HG03565 (cell line): ENCODE data around the gene DIRAS1.

ENCODE experiments used
- ATAC-seq: cut with Tn5 transposase; IDR thresholded peaks from one replicate; pipeline ENCODE4 v1.9.1; 2021; ENCODE audit warnings: mild to moderate bottlenecking, moderate library complexity; ENCODE audit not compliant: unreplicated experiment

DIRAS1 gene

GRCh38 chr19:2728783-2729387, 7.7 kb upstream of the DIRAS1 start:
- ATAC-seq, result no peak

GRCh38 chr19:2727640-2727944, 6.4 kb upstream of the DIRAS1 start:
- ATAC-seq, result no peak

GRCh38 chr19:2726904-2727639, 5.9 kb upstream of the DIRAS1 start:
- no peak for ATAC-seq

- ATAC-seq, result no peak
Measured at GRCh38 chr19:2726160-2726855, 5.1 kb upstream of the DIRAS1 start.

GRCh38 chr19:2724148-2724557, 3.0 kb upstream of the DIRAS1 start:
- ATAC-seq, result no peak

GRCh38 chr19:2723747-2724146, 2.6 kb upstream of the DIRAS1 start:
- no peak for ATAC-seq

GRCh38 chr19:2723345-2723715, 2.2 kb upstream of the DIRAS1 start:
- no peak for ATAC-seq

GRCh38 chr19:2722541-2723344, 1.6 kb upstream of the DIRAS1 start:
- no peak for ATAC-seq

GRCh38 chr19:2721570-2722540, 683 bp upstream of the DIRAS1 start:
- no peak for ATAC-seq

- no peak for ATAC-seq
Measured at GRCh38 chr19:2719920-2720776, 1.0 kb downstream of the DIRAS1 start.

GRCh38 chr19:2719232-2719735, 1.9 kb downstream of the DIRAS1 start:
- ATAC-seq, result no peak

GRCh38 chr19:2717638-2718541, 3.3 kb downstream of the DIRAS1 start:
- ATAC-seq, result no peak

GRCh38 chr19:2716722-2717637, 4.2 kb downstream of the DIRAS1 start:
- ATAC-seq, result no peak

- no peak for ATAC-seq
Measured at GRCh38 chr19:2716275-2716650, 4.9 kb downstream of the DIRAS1 start.

- no peak for ATAC-seq
Measured at GRCh38 chr19:2715470-2716274, 5.5 kb downstream of the DIRAS1 start.

- no peak for ATAC-seq
Measured at GRCh38 chr19:2714531-2715269, 6.5 kb downstream of the DIRAS1 start.
